Measurements from ENCODE around the gene PRKCH. TPM values are rescaled to one million over a fixed set of nuclear protein-coding genes. Genes with fewer than 3 reads are reported as not detected.
A peak's percentile ranks its signal among the peaks of the same experiment; 100 is the strongest.

Gene PRKCH
- total and polyA plus RNA-seq, 9 donors = 10.2 to 15.5 (median 12.3) TPM

DNA sequence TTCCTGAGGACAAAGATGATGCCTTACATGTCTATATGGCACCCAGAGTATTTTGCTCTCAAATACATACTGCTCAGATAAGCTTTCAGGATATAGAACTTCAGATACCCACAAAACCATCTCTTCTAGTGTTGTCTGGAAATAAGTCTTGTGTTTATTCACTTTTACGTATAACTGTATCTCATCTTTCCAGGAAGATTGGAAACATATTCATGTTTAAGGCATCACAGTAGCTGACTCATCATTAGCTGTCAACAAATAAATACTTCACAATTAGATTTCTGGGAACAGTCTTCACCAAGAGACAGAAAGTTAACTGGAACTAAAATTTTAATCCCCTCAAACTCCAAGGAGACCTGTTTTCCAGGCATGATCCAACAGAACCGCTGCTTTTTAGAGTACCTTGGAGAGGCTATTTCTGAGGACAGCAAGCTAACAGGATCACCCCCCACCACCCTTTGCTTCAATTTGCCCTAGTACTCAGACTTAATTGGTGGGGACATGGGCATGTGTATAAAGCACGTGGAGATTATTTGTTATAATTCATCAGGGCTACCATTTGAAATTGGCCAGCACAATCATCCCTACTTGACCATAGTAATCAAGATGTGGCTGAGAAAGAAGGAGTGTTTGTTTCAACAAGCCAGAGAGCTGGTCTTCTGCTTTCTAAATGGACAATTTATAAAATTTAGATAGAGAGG is 244.6 kb downstream of the PRKCH start:
- Histone ChIP-seq H3K27ac (ENCODE audit: low read length) (no peak overlapping the region), H3K36me3 (ENCODE audit: control insufficient read depth, insufficient read depth, low read length) (no peaks in the 10 kb centered on the region), H3K4me1 (ENCODE audit: control insufficient read depth, insufficient read depth, low read length) (peaks cover 58% of the 10 kb centered on the region), H3K4me3 (ENCODE audit: low read length) (no peak overlapping the region), H3K9me3 (replicated peaks; ENCODE audit: control insufficient read depth, low read depth, low read length) (no peaks in the 10 kb centered on the region), H3K27me3 (ENCODE audit: control insufficient read depth, insufficient read depth, low read length) (peaks cover 10% of the 10 kb centered on the region)
- WGBS (ENCODE audit: insufficient coverage) = no CpG with 5 or more reads among the region's 3 CpGs
- no peak for DNase-seq

DNA sequence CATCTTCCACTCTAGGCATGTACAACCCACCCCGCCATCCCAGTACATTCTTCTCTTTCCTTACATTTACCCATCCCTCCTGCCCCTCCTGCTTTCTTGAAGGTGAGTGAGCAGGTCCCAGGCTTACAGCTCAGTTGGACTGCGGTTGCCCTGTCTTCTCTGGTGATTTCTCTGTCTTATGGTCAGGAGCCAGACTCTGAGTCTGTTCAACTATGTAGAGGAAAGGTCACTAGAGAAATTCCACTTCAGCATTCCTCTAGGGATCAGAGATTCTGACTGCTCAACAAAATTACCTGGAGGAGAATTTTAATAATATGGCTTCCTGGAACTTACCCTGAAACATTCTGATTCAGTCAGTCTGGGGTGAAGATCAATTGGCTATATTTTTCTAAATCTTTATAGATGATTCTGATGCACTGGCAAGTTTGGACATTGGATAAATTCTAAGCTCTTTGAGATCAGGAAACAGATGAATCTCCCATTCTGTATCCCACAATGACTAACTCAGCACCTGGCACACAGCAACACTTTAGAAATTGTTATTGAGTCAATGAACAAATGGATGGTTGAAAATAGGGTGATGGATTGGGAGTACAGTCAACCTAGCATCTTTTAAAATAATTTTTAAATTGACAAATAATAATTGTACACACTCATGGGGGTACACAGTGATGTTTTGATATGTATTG is 245.3 kb downstream of the PRKCH start:
- peaks cover 51% of the 10 kb centered on the region for H3K4me1 ChIP-seq (ENCODE audit: control insufficient read depth, insufficient read depth, low read length)
- H3K9me3 ChIP-seq (replicated peaks; ENCODE audit: control insufficient read depth, low read depth, low read length) = no peaks in the 10 kb centered on the region
- no peak overlapping the region for H3K27ac ChIP-seq (ENCODE audit: low read length)
- no peak overlapping the region for H3K4me3 ChIP-seq (ENCODE audit: low read length)
- no CpG with 5 or more reads among the region's 2 CpGs for WGBS (ENCODE audit: insufficient coverage)
- peaks cover 10% of the 10 kb centered on the region for H3K27me3 ChIP-seq (ENCODE audit: control insufficient read depth, insufficient read depth, low read length)
- DNase-seq = no peak
- H3K36me3 ChIP-seq (ENCODE audit: control insufficient read depth, insufficient read depth, low read length) = no peaks in the 10 kb centered on the region

DNA sequence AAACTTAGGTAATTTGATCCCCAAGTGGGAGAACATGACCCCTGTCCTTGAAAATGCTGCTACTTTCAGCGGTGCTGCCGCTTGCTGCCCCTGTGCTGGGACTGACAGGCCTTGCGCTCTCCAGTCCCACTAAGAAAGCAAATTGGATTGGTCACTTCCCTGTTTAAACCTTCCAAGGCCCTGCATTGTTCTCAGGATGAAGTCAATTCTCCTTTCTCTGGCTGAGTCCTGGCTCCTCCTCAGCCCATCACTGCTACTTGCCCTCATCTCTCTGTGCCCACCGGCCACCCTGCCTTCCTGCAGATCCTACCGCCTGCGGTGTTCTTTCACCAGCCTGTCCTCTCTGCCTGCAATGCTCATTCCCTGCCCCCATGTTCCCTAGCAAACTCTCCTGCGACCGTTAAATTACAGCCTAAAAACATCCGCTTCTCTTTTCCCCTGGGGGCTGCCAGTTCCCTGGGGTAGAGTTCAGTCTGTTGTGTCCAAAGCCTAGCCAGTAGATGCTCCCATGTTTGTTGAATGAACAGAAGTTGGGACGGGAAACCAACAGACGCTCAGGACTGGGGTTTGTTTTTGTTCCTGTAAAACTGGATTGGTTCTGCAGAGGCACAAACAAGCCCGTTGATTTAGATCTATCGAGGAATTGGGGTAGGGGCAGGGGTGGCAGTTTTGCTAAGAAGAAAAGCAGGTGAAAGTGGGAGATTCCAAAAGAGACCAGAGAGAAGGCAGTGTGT is 246.6 kb downstream of the PRKCH start:
- Histone ChIP-seq H3K36me3 (ENCODE audit: control insufficient read depth, insufficient read depth, low read length) (no peaks in the 10 kb centered on the region), H3K27ac (ENCODE audit: low read length) (no peak overlapping the region), H3K4me3 (ENCODE audit: low read length) (no peak overlapping the region), H3K9me3 (replicated peaks; ENCODE audit: control insufficient read depth, low read depth, low read length) (no peaks in the 10 kb centered on the region), H3K4me1 (ENCODE audit: control insufficient read depth, insufficient read depth, low read length) (peaks cover 40% of the 10 kb centered on the region), H3K27me3 (ENCODE audit: control insufficient read depth, insufficient read depth, low read length) (peaks cover 10% of the 10 kb centered on the region)
- 44% methylated on average over 10 of the region's 13 CpGs for WGBS (ENCODE audit: insufficient coverage)
- DNase-seq = no peak

DNA sequence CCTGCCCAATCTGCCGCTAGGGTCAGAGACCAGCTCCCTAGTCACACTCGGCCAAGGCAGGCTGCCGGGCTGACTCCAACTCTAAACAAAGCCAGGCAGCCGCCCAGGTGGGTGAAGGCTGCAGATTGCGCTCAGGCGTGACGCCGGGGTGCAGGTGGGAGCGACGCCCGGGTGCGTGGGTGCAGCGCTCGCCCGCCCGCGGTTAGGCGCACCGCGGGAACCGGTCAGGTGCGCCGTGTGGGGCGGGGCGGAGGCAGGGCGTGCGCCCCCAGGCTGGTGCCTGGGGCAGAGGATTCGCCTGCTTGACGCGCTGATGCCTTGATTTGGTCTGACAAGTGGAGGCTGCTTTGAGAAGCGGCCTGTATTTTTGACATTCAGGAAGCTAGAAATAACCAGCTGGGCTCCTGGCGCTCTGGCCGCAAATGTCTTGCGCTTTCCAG is 247.2 kb downstream of the PRKCH start:
- 10% methylated on average over 33 of the region's 34 CpGs for WGBS (ENCODE audit: insufficient coverage)
- H3K27ac ChIP-seq (ENCODE audit: low read length) = no peak overlapping the region
- no peaks in the 10 kb centered on the region for H3K36me3 ChIP-seq (ENCODE audit: control insufficient read depth, insufficient read depth, low read length)
- H3K4me3 ChIP-seq (ENCODE audit: low read length) = no peak overlapping the region
- no peak for DNase-seq
- H3K4me1 ChIP-seq (ENCODE audit: control insufficient read depth, insufficient read depth, low read length) = peaks cover 44% of the 10 kb centered on the region
- no peaks in the 10 kb centered on the region for H3K9me3 ChIP-seq (replicated peaks; ENCODE audit: control insufficient read depth, low read depth, low read length)
- H3K27me3 ChIP-seq (ENCODE audit: control insufficient read depth, insufficient read depth, low read length) = peaks cover 10% of the 10 kb centered on the region

DNA sequence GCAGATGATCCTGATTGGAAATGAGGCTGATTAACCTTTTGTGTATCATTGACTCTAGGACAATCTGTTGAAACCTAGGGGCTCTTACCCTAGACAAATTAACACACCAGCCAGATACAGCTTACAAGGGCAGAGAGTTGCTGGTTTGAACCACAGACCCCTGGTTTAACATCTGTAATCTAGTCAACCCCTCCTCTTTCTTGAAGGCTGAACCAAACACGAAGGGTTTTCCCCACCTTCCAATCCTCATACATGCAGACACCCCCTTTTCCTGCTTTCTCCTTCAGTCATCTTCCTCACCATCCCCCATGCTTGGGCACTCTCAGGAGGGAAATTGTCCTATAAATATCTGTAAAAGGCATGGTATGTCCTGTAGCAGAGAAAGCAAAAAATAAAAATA is 247.9 kb downstream of the PRKCH start:
- Histone ChIP-seq H3K27ac (ENCODE audit: low read length) (no peak overlapping the region), H3K27me3 (ENCODE audit: control insufficient read depth, insufficient read depth, low read length) (peaks cover 10% of the 10 kb centered on the region), H3K9me3 (replicated peaks; ENCODE audit: control insufficient read depth, low read depth, low read length) (no peaks in the 10 kb centered on the region), H3K4me1 (ENCODE audit: control insufficient read depth, insufficient read depth, low read length) (peaks cover 49% of the 10 kb centered on the region), H3K4me3 (ENCODE audit: low read length) (no peak overlapping the region), H3K36me3 (ENCODE audit: control insufficient read depth, insufficient read depth, low read length) (no peaks in the 10 kb centered on the region)
- no peak for DNase-seq
- no CpG with 5 or more reads among the region's 1 CpG for WGBS (ENCODE audit: insufficient coverage)

DNA sequence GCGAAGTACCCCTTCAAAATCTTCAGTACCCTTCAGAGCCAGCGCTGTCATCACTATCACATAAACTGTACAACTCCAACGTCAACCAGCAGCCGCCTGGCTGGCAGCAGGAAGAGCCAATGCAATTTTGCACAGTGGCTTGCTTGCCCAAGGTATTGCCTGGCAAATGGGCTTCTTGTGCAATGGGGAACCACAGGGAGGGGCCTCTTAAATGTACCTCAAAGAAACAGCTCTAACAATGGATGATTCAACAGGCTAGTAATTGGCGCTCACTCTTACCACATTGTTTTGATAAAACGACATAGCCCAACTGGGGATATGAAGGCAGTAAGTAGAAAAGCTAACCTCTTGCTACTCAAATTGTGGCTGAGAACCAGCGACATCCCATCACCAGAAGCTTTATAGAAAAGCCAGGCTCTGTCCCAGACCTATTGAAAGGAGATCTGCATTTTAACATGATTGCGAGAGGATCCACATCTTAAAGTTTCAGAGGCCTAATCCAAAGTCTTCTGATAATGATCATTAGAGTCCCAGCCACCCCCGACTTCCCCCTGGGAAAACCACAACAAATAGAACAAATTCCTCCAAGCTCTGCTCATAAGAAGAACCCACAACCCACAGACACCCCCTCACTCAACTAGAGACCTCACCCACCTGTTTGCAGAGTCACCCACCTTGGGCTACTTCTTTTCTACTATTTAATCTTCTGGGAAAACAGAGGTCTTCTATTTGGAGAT is 248.6 kb downstream of the PRKCH start:
- peak; percentile 47 for DNase-seq
- Histone ChIP-seq H3K4me3 (ENCODE audit: low read length) (no peak overlapping the region), H3K27me3 (ENCODE audit: control insufficient read depth, insufficient read depth, low read length) (peaks cover 10% of the 10 kb centered on the region), H3K27ac (ENCODE audit: low read length) (no peak overlapping the region), H3K9me3 (replicated peaks; ENCODE audit: control insufficient read depth, low read depth, low read length) (no peaks in the 10 kb centered on the region), H3K4me1 (ENCODE audit: control insufficient read depth, insufficient read depth, low read length) (peaks cover 46% of the 10 kb centered on the region), H3K36me3 (ENCODE audit: control insufficient read depth, insufficient read depth, low read length) (no peaks in the 10 kb centered on the region)
- WGBS (ENCODE audit: insufficient coverage) = 78% methylated on average over 5 of the region's 9 CpGs

DNA sequence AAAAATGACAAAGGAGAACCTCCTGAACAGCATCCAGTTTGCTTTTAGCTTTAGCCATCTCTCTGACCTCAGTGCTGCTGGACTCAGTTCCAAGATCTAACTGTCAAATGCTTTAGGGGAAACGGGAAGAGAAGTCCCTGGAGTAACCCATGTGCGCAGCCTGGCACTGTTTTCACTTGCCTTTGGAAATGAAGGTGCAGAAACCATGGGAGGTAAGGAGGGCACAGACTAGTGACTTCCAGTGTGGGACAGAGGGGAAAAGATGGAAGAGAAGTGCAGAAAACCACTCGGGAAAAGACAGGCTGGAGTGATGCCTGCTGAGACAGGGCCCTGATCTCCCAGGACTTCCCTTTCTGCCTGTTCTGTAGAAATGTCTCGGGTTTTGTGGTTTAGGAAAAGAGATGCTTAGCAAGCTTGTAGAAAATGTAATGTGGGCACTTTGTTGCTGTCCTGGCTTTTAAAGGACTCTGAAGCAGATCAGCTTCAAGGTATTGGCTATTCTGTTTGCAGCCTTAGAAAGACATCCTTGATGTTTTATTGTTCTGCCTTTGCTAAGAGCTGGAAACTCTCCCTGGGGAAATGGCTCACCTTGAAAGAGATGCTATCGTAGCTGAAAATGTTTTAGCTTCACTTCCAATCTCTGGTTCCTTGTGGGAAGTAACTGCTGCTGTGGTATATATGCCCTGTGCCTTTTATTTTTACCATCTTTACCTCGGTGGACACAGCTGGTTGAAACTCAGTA is 249.3 kb downstream of the PRKCH start:
- peak overlapping the region; percentile 3 for H3K27ac ChIP-seq (ENCODE audit: low read length)
- no peak for DNase-seq
- H3K36me3 ChIP-seq (ENCODE audit: control insufficient read depth, insufficient read depth, low read length) = no peaks in the 10 kb centered on the region
- H3K9me3 ChIP-seq (replicated peaks; ENCODE audit: control insufficient read depth, low read depth, low read length) = no peaks in the 10 kb centered on the region
- 37% methylated on average over 4 of the region's 6 CpGs for WGBS (ENCODE audit: insufficient coverage)
- peaks cover 10% of the 10 kb centered on the region for H3K27me3 ChIP-seq (ENCODE audit: control insufficient read depth, insufficient read depth, low read length)
- H3K4me3 ChIP-seq (ENCODE audit: low read length) = no peak overlapping the region
- H3K4me1 ChIP-seq (ENCODE audit: control insufficient read depth, insufficient read depth, low read length) = peaks cover 51% of the 10 kb centered on the region

DNA sequence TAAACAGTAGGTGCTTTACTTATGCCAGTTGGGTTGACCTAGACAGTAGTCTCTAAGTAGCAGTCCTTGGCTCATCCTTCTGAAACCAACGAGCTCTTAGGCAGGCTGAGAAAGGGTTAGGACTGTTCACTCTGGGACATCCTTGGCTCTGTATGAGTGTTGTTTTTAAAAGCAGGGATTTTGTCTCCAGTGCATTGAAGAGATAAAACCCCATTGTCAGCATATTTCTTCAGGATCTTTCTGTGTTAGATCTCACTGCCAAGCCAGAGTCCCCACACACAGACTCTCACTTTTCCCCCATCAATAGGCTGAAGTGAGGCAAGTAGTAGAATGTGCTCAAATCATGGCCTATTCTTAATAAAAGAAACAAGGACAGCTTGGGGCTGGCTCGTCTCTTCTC is 250.5 kb downstream of the PRKCH start:
- H3K36me3 ChIP-seq (ENCODE audit: control insufficient read depth, insufficient read depth, low read length) = no peaks in the 10 kb centered on the region
- H3K4me3 ChIP-seq (ENCODE audit: low read length) = no peak overlapping the region
- peaks cover 52% of the 10 kb centered on the region for H3K4me1 ChIP-seq (ENCODE audit: control insufficient read depth, insufficient read depth, low read length)
- no peak for DNase-seq
- peaks cover 10% of the 10 kb centered on the region for H3K27me3 ChIP-seq (ENCODE audit: control insufficient read depth, insufficient read depth, low read length)
- no peak overlapping the region for H3K27ac ChIP-seq (ENCODE audit: low read length)
- WGBS (ENCODE audit: insufficient coverage) = no CpG with 5 or more reads among the region's 2 CpGs
- no peaks in the 10 kb centered on the region for H3K9me3 ChIP-seq (replicated peaks; ENCODE audit: control insufficient read depth, low read depth, low read length)

DNA sequence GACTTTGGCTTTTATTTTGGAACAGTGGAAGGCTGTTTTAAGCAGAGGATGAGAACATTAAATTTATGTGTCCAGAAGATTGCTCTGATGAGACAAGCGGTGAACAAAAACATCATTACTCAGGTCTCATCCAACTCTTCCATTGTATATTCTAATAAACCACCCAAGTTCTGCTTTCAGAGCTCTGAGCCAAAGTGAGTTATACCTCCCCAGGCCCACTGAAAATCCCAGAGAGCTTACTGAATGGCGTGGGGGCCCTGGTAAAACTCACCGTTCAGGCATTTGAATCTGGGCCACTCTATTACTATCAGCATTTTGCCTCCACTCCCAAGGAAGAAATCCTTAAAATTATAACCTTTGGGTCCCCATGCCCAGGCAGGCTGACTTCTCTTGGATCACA is 251.9 kb downstream of the PRKCH start:
- 40% methylated on average over 2 of the region's 3 CpGs for WGBS (ENCODE audit: insufficient coverage)
- no peak overlapping the region for H3K4me3 ChIP-seq (ENCODE audit: low read length)
- peaks cover 47% of the 10 kb centered on the region for H3K4me1 ChIP-seq (ENCODE audit: control insufficient read depth, insufficient read depth, low read length)
- peak; percentile 48 for DNase-seq
- no peaks in the 10 kb centered on the region for H3K9me3 ChIP-seq (replicated peaks; ENCODE audit: control insufficient read depth, low read depth, low read length)
- H3K27me3 ChIP-seq (ENCODE audit: control insufficient read depth, insufficient read depth, low read length) = peaks cover 10% of the 10 kb centered on the region
- peak overlapping the region; percentile 37 for H3K27ac ChIP-seq (ENCODE audit: low read length)
- no peaks in the 10 kb centered on the region for H3K36me3 ChIP-seq (ENCODE audit: control insufficient read depth, insufficient read depth, low read length)

All from muscle of leg (tissue), 11 donors.